Loucy (cell line): ENCODE results near the gene ETV5.

Experiments used
- EZH2phosphoT487 ChIP-seq: fragments of 200-600 bp; IDR thresholded peaks from 2 replicates; pipeline ENCODE4 v1.6.1; 2018; ENCODE audit warnings: antibody characterized with exemption, mild to moderate bottlenecking, moderate library complexity, borderline replicate concordance
- TF ChIP-seq, protein P1 (sequence below): fragments of 200-600 bp; sonication (generic); conservative IDR thresholded peaks from 2 replicates; pipeline ENCODE4 v1.5.1; 2014; ENCODE audit warnings: mild to moderate bottlenecking, antibody characterized with exemption, low read length

DNA sequence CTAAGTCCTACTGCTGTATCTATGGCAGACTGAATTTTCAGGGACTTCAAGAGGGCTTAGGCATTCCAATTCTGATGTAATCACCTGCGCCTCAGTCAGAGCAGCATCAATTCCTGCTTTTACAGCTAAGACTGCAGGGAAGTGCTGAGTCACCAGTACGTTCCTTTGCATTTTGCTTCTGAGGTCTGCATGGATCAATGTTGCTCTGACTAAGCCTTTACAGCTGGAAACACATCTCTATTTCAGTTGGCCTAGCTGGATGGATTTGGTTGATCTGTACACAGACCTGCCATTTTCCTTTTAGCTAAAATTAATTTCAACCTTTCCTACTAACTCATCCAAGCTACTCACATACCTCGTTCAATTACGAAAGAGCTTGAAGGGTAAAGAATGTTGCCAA, 51.3 kb downstream of the ETV5 start:
- TF ChIP-seq, protein P1, sequence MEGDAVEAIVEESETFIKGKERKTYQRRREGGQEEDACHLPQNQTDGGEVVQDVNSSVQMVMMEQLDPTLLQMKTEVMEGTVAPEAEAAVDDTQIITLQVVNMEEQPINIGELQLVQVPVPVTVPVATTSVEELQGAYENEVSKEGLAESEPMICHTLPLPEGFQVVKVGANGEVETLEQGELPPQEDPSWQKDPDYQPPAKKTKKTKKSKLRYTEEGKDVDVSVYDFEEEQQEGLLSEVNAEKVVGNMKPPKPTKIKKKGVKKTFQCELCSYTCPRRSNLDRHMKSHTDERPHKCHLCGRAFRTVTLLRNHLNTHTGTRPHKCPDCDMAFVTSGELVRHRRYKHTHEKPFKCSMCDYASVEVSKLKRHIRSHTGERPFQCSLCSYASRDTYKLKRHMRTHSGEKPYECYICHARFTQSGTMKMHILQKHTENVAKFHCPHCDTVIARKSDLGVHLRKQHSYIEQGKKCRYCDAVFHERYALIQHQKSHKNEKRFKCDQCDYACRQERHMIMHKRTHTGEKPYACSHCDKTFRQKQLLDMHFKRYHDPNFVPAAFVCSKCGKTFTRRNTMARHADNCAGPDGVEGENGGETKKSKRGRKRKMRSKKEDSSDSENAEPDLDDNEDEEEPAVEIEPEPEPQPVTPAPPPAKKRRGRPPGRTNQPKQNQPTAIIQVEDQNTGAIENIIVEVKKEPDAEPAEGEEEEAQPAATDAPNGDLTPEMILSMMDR, result no peak
- no peak for TF ChIP-seq EZH2phosphoT487
